Sigmoid colon (tissue), 7 donors: ENCODE data around the gene RAB40B. TPM values are rescaled to one million over a fixed set of nuclear protein-coding genes. Genes with fewer than 3 reads are reported as not detected.

Source experiments
- DNase-seq: peaks from one replicate; pipeline ENCODE4 v3.0.0-alpha.2; 2019
- H3K27ac ChIP-seq, 4 donors: fragments of 200-600 bp; sonication (generic); one replicate each; pipeline ENCODE4 v1.5.1; 2016 to 2019; ENCODE audit warnings: mild to moderate bottlenecking in 1 of 4
- H3K27me3 ChIP-seq, 3 donors: fragments of 200-600 bp; sonication (generic); one replicate each; pipeline ENCODE4 v1.5.1; 2019; ENCODE audit warnings: mild to moderate bottlenecking in 1 of 3
- H3K36me3 ChIP-seq, 4 donors: fragments of 200-600 bp; sonication (generic); one replicate each; pipeline ENCODE4 v1.5.1; 2016 to 2019
- H3K4me1 ChIP-seq, 4 donors: fragments of 200-600 bp; sonication (generic); one replicate each; pipeline ENCODE4 v1.5.1; 2017 to 2019
- H3K4me3 ChIP-seq, 4 donors: fragments of 200-600 bp; sonication (generic); one replicate each; pipeline ENCODE4 v1.5.1; 2017 to 2019; ENCODE audit warnings: mild to moderate bottlenecking in 2 of 4, moderate library complexity in 1 of 4
- H3K9me3 ChIP-seq, 4 donors: fragments of 200-600 bp in 3 of 4; sonication (generic) in 3 of 4; one replicate each; pipeline versions ENCODE4 v1.5.1 to v1.6.1; 2013 to 2019
- EP300 ChIP-seq, 4 donors: sonication (generic); formaldehyde crosslinking; IDR thresholded peaks; one replicate each; pipeline ENCODE4 v1.6.1; 2017; ENCODE audit warnings: antibody characterized with exemption in 4 of 4
- POLR2A ChIP-seq, 2 donors: fragments of 450-650 bp; IDR thresholded peaks; one replicate each; pipeline ENCODE4 v1.6.1; 2016; ENCODE audit warnings: antibody characterized with exemption in 2 of 2, mild to moderate bottlenecking in 2 of 2, moderate library complexity in 2 of 2
- POLR2AphosphoS5 ChIP-seq, 4 donors: sonication (generic); formaldehyde crosslinking; IDR thresholded peaks; one replicate each; pipeline ENCODE4 v1.6.1; 2017; ENCODE audit warnings: antibody characterized with exemption in 4 of 4
- WGBS, 2 donors: extraction: QIAGEN DNeasy Blood & Tissue Kit; methylation state at CpG; one replicate each; pipeline ENCODE4 v1.1.7; 2013; 5-methylcytosine and 5-hydroxymethylcytosine counted together
- intact Hi-C: fragments of 100-400 bp; cut with DNase I; formaldehyde crosslinking; loops from one replicate; pipeline ENCODE4 v1.15.1; 2023
- polyA plus RNA-seq, 3 donors: library from polyadenylated mRNA; stranded (reverse); fragments of 200-250 nt; gene quantifications; one replicate each; pipeline ENCODE4 v1.2.3, GENCODE V29; 2013
- total RNA-seq, 4 donors: library from RNA; depleted of rRNA; stranded (reverse); fragments of >200 nt; gene quantifications; one replicate each; pipeline ENCODE4 v1.1.0, GENCODE V29; 2016
- TF ChIP-seq, protein P1 (sequence below), 4 experiments: fragments of 450-650 bp in 3 of 4; fragments of 200-600 bp in 1 of 4; IDR thresholded peaks; one replicate each; pipeline ENCODE4 v1.5.1; 2016 to 2019; ENCODE audit warnings: antibody characterized with exemption in 4 of 4, mild to moderate bottlenecking in 3 of 4, moderate library complexity in 2 of 4
- donor health status: healthy with polysubstance abuse.
- donor health status: Bipolar disorder and iron deficiency.
- donor health status: healthy.

RAB40B gene
- total and polyA plus RNA-seq, 7 donors: 11.7 to 32.7 (median 23.2) TPM

- intact Hi-C loops: no loop called here
- 90 to 91% methylated on average over 31 of the region's 31 CpGs for WGBS, 2 donors
- no peak for DNase-seq
- Histone ChIP-seq H3K27me3 (no peaks in the 10 kb centered on the region), H3K4me3 (no peak overlapping the region), H3K27ac (no peak overlapping the region), H3K9me3 (no peaks in the 10 kb centered on the region), H3K4me1 (no peaks in the 10 kb centered on the region), H3K36me3 (peaks cover 0 to 37% (median 2%) of the 10 kb centered on the region in 4 donors)
- TF ChIP-seq POLR2AphosphoS5 (IDR thresholded peaks at IDR 0.05) (no peak), EP300 (IDR thresholded peaks at IDR 0.05) (no peak), POLR2A (IDR thresholded peaks at IDR 0.05) (no peak)
- TF ChIP-seq, protein P1, sequence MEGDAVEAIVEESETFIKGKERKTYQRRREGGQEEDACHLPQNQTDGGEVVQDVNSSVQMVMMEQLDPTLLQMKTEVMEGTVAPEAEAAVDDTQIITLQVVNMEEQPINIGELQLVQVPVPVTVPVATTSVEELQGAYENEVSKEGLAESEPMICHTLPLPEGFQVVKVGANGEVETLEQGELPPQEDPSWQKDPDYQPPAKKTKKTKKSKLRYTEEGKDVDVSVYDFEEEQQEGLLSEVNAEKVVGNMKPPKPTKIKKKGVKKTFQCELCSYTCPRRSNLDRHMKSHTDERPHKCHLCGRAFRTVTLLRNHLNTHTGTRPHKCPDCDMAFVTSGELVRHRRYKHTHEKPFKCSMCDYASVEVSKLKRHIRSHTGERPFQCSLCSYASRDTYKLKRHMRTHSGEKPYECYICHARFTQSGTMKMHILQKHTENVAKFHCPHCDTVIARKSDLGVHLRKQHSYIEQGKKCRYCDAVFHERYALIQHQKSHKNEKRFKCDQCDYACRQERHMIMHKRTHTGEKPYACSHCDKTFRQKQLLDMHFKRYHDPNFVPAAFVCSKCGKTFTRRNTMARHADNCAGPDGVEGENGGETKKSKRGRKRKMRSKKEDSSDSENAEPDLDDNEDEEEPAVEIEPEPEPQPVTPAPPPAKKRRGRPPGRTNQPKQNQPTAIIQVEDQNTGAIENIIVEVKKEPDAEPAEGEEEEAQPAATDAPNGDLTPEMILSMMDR (IDR thresholded peaks at IDR 0.05): no peak
Measured at GRCh38 chr17:82661717-82662683, 36.5 kb downstream of the RAB40B start.

DNA sequence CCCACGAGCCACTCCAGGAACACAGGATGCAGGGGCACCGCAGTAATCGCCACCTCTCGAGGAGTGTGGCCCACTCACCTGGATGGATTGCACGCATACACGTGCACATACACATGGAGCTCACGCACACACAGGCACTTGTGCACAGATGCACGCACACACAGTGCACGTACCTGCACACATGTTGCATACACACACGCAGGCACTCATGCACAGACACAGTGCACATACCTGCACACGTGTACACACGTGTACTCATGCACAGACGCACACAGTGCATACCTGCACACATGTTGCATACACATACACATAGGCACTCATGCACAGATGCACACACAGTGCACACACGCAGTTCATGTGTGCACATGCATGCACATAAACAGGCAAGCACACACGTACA lies 38.6 kb downstream of the RAB40B start:
- no peaks in the 10 kb centered on the region for H3K27me3 ChIP-seq
- intact Hi-C loops: no loop called here
- H3K9me3 ChIP-seq: no peaks in the 10 kb centered on the region
- H3K4me3 ChIP-seq: no peak overlapping the region
- H3K4me1 ChIP-seq: no peaks in the 10 kb centered on the region
- DNase-seq: no peak
- H3K27ac ChIP-seq: no peak overlapping the region
- TF ChIP-seq EP300 (IDR thresholded peaks at IDR 0.05): no peak
- no peak for TF ChIP-seq POLR2A (IDR thresholded peaks at IDR 0.05)
- TF ChIP-seq, protein P1 (IDR thresholded peaks at IDR 0.05): no peak
- TF ChIP-seq POLR2AphosphoS5 (IDR thresholded peaks at IDR 0.05): no peak
- peaks cover 0 to 49% (median 2%) of the 10 kb centered on the region in 4 donors for H3K36me3 ChIP-seq
- 93 to 98% methylated on average over 15 of the region's 15 CpGs for WGBS, 2 donors

DNA sequence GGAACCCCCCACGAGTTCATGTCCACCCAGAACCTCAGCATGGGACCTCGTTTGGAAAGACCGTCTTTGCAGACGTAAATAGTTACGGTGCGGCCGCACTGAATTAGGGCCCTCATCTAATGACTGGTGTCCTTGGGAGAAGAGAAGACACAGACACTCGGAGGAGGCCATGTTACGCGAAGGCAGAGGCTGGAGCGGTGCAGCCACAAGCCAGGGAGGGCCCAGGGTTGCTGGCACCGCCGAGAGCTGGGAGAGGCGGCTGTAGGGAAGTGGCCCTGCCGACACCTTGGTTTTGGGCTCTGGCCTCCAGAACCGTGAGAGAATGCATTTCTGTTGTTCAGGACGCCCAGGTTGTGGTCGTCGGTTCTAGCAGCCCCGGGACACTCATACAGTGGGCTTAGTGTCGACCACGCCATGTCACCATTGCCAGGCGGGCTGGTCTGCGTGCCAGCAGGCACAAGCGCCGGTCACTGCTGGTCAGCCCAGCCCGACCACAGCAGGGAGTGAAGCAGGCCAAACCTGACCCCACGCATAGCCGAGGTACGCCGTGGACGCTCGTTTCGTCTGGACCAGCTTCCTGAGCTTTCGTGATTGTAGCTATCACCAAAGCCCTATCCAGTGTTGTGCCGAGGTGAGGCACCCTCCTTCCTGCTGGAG lies 39.6 kb downstream of the RAB40B start:
- Histone ChIP-seq H3K4me1 (no peaks in the 10 kb centered on the region), H3K27ac (no peak overlapping the region), H3K4me3 (no peak overlapping the region), H3K9me3 (no peaks in the 10 kb centered on the region), H3K36me3 (peaks cover 0 to 49% (median 2%) of the 10 kb centered on the region in 4 donors), H3K27me3 (no peaks in the 10 kb centered on the region)
- no peak for TF ChIP-seq EP300 (IDR thresholded peaks at IDR 0.05)
- no peak for TF ChIP-seq POLR2AphosphoS5 (IDR thresholded peaks at IDR 0.05)
- TF ChIP-seq, protein P1 (IDR thresholded peaks at IDR 0.05): no peak
- no peak for TF ChIP-seq POLR2A (IDR thresholded peaks at IDR 0.05)
- DNase-seq: no peak
- 95 to 96% methylated on average over 36 of the region's 36 CpGs for WGBS, 2 donors
- intact Hi-C loops: no loop called here

GRCh38 chr17:82658331-82658730 lies 40.2 kb downstream of the RAB40B start:
- intact Hi-C loops: no loop called here
- Histone ChIP-seq H3K9me3 (no peaks in the 10 kb centered on the region), H3K4me1 (no peaks in the 10 kb centered on the region), H3K27me3 (no peaks in the 10 kb centered on the region), H3K36me3 (peaks cover 0 to 49% (median 2%) of the 10 kb centered on the region in 4 donors), H3K4me3 (no peak overlapping the region), H3K27ac (no peak overlapping the region)
- TF ChIP-seq, protein P1 (IDR thresholded peaks at IDR 0.05): no peak
- TF ChIP-seq POLR2AphosphoS5 (IDR thresholded peaks at IDR 0.05) (no peak), EP300 (IDR thresholded peaks at IDR 0.05) (no peak), POLR2A (IDR thresholded peaks at IDR 0.05) (no peak)
- WGBS, 2 donors: 96 to 98% methylated on average over 23 of the region's 23 CpGs
- no peak for DNase-seq
